NCI-H345 treated with DMSO at 0.1 percent for 48 hours (cell line): Measurements from ENCODE around the gene FXYD6.

ENCODE experiments used
- DNase-seq: peaks from one replicate; lab custom pipeline; 2025; ENCODE audit not compliant: unreplicated experiment; lab: John Stamatoyannopoulos, UW

Gene FXYD6

DNA sequence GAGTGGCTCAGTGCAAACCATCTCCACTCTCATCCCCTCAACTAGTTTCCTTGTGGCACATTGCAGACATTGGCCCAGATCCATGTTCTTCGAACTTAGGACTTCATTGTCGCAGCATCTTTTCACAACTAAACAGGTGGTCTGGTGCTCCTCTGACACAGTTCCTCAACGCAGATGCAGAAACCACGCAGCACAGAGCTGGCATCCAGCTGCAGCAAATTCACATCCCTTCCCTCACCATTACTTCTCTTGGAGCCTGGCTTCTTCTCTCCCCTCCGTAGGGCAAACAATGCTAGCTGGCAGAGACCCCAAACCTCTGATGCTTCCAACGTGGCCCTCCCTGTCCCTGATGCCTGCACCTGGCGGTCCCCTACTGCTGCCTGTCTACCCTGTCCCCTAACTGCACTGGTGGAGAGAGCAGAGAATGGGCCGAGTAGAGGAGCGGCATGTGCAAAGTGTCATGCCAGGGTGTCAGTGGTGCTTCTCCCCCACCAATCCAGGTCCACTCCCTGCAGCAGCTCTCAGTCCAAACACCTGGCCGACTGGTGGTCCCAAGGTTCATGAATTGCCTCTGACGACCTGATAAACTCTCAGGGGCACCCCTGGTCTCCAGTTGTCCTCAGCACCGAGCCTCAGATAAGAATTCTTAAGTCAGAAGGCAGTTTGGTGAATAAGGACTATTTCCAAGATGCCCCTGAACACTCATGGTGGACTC, 34.6 kb upstream of the FXYD6 start:
- no peak for DNase-seq

DNA sequence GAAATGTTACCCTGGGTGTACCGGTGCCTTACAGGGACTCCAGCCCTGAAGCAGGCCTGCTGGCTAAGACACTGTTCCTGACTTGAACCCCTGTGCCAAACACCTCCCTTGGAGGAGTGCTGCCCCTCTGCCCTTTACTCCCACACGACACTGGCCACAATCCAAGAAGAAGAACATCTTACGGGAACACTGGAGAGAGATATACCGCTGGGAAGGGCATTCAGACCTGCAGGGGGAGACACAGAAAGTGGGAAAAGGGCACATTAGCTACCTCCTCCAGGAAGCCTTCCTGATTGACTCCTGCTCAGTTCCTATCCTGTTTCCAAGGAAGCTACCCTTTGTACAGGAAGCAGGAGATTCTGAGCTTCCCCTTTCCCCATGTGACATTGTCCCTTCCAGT, 34.1 kb upstream of the FXYD6 start:
- DNase-seq, result no peak

DNA sequence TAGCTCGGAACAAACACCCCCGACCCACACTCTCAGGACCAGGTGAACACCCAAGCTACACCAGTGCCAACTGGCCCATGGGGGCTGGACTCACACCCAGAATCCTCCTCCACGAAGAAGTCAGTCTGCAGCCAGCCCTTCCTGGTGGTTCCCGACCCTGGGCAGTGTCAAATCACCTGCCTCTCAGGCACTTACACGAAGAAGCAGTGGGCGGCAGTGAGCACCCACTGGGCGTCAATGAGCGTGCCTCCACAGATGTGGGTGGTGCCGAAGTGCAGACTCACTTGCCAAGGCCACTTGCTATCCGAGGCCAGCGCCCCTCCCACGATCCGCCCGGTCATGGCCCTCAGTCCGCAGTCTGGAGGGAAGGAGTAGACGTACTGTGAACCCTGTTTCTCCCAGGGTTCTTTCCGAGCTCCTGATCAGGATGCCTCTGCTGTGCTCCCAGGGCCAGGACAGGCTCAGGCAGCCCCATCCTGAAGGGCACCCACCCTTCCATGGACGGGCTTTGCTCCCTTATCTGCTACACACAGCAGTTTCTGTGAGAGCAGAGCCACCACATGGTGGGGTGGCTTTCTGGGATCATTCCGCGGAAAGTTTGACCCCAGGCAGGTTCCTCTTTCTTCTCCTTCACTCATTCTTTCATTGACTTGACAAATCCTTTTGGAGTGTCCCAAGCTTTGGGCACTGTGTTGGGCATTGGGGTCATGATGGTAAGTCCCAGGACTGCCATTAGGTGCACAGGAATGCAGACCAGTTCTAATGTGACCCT, 33.3 kb upstream of the FXYD6 start:
- DNase-seq, result no peak

DNA sequence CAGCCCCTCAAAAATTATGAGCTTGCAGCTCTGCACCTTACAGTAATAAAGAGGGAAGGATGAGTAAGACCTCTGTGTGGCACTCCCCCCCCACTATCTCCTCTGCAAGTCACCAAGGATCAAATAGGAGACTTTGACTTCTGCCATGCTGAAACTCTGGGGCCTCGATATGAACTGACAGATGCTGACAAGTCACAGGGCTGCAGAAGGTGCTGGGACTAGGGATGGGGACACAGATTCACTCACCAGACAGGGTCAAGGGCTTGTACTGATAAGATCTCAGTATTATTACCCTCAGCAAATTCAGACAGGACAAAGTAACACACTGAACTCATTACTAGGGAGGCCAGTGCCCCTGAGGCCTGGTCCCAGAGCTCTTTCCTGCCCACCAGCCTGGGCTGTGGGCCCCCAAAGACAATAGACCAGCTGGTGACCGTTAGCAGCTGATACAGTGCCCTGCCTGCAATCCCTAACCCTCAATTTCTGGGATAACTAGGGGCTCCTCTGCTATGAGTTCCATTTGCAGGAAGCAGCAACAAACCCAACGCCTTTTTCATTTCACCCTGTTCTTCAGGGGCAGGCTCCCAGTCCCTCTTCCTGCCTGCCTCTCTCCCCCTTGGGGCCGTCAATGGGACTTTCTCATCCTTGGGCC, 32.6 kb upstream of the FXYD6 start:
- no peak for DNase-seq

DNA sequence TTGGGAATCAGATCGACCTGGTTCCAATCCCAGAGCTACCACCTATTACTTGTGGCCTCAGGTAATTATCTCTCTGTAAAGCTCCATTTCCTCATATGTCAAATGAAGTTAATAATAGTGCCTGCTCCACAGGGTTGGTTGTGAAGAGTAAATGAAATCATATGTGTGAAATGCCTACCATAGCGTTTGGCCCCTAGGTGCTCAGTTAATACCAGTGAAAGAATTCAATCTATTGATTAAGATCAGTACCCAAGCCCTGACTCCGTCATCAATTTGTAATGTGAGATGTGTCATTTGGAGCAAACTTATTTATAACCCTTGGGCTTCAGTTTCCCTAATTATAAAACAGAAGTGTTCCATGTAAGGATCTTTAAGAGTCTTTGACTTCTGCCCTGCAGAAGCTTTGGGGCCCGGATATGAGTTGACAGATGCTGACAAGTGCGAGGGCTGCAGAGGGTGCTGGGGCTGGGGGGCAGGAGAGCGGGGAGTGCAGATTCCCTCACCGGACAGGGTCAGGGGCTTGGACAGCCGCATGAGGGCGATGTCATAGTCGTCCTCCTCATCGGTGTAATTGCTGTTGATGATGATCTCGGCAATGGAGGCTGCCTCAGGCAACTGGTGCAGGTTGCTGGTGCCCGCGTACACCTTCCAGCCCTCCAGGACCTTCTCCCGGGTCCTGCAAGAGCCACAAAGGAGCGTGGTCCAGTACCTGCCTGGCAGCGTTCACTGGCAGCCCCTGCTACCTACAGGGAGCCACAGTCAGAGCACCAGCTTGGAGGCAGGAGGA, 31.8 kb upstream of the FXYD6 start:
- no peak for DNase-seq

DNA sequence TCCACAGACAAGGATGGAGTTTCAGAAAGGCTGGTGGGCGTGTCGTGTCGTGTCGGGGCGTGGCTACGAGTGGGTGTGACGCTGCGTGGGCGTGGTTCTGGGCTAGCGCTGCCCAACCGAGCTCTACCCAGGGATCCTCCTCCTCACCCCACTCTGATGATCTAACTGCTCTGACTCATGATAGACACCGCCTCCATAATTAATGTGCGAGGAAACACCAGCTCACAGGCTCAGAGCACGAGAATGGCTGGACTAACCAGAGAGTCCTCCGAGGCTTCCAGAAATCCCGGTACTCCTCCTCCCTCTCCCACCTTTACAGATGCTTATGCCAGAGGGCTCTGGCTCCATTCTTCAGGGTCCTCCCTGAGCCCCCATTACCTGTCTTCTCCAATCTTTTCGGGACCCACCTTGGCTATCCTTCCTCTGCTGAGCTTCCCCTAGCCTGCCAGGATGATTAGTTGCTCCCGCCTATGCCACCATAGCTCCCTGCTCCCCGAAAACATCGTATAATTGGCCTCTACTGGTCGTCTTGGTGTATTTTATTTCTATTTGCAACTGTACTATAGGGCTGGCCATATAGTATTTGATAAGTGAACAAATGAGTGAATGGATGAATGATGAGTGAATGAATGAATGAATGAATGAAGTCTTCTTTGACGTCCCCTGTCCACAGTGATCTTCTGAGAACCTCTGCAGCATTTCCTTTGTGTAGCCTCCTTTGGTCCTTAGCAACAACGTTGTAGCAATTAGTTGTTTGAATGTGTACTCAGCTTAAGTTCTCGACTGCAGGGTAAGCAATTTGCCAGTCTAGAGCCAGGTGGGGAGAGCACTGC, 31.0 kb upstream of the FXYD6 start:
- DNase-seq, result no peak

DNA sequence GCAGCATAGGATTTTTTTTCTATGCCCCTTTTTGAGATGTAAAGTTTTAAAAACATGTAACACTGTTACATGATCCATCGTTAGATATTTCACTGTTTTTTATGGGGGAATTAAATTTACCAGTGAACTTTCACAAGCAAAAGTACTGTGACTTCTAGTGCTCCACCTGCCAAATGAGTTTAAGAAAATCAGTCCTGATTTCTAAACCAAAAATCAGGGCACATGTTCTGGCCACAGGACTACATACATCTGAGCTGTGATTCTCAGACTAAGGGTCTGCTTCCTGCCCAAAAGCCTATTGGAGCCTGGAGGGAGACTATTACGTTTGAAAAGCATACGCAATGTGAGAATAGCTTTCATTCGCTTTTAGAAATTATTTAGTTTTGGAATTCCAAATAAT, 30.3 kb upstream of the FXYD6 start:
- DNase-seq, result no peak

DNA sequence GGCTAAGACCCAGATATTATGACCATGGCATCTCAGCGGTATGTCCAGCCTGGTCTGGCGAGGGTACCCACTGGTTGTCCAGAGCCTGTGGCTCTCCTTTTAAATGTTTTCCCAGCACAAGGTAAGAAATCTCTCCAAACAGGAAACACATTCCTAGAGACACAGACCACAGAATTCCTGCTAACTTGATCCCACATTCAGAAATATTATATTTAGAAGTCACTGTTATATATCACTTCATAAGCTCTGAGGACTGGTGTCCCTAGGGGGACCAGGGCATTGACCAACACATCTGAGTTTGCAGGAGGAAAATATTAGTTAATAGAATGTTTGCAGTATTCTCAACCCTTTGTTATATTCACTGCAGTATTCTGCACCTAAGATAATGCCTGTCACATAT, 29.7 kb upstream of the FXYD6 start:
- DNase-seq, result no peak

DNA sequence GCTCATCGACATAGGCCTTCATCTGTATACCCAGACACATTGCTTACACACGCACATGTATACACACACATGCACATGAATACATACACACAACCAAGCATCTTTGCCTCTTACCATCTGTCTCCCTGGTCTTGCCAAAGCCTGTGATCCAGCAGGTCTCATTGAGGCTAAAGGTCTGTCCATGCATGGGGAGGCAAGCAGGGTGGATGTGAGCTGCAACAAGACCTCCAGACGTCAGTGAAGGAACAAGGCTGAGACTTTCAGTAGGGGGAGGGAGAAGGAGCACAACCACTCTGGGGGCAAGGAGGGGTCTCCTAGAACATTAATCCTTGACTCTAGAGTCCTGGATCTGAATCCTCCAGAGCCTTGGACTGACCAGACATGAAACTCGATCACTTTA, 29.1 kb upstream of the FXYD6 start:
- DNase-seq, result no peak

DNA sequence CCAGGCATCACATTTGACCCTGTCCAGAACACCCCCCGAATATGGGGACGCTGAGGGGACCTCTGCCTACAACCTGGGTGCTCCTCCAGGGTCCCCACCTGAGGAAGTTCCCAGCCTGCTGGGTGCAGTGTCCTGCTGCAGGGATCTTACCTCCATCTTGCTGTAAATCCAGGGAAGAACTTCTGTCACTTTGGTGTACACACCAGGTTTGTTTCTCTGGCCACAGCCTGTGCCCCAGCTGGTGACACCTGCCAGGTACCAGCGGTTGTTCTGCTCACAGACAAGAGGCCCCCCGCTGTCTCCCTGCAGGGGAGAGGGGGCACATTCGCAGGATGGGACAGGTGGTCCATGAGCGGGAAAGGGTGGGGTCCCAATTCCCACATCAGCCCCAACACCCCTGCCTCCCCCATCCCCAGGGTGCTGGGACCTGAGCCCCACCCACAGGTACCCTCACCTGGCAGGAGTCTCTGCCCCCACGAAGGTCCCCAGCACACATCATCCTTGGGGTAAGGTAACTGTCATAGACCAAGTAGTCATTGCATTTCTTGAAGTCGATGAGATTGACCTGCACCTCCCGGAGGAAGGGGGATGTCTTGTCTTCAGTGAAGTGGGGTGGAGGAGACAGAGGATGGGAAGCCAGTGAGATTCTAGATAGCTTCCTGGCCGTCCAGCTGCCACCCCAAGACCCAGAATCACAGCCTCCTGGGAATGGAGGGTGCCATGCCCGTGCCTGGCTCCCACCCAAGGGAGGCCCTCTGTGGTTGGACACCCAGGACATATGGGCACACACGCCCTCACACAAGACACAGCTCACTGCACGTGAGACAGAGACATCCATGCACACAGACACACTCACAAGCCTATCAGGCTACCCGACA, 27.3 kb upstream of the FXYD6 start:
- DNase-seq, result peak; percentile 23

DNA sequence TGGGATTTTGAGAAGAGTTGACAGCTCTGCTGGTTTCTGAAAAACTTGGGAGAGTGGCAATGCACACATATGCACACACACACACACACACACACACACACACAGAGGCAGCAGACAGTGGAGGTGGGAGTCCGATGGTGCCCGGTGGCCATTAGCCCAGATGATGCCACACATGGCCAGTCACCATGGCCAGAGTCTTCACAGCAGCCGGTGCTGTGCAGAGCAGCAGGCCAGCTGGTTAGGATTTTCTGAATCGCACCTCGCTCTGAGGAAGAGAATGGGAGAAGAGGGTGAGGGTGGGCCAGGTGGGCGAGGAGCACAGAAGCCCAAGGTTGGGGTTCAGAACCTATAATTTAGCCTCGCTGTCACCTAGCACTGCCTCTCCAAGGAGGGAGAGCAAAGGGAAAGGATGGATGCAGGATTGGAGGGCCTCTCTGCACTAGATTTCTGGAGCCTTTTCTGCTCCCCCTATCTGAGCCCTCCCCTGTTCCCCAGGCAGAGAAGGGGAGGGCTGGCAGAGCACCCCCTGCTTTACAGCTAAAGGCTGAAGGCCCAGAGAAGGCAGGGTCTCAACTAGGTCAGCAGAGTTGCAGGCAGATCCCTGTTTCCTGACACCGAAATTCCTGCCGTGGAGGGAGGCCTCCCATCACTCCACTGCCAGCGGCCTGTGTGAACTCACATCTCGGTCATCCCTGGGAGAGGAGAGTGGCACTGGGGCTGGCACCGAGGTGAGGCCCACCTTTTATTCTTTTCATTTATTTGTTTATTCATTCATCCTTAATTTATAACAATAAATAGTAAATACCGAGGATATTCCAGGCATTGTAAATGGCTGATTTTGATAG, 25.8 kb upstream of the FXYD6 start:
- DNase-seq, result no peak

DNA sequence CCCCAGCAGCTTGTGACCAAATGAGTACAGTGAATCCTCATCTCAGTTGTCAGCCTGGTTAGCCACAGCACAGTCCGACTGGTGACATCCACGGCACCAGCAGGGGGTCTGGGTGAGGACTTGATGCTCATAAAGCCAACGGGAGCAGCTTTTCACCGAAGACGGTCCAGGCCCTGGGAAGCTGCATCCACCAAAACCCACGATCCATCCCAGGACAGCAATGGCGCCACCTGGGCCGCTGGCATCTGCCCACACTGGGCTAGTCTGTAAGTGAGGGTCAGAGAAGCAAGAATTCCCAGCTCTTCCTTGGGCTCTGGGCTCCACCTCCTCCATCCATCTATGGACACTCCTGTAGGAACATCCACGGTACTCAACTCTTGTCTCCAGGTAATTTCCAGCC, 25.1 kb upstream of the FXYD6 start:
- DNase-seq, result no peak

DNA sequence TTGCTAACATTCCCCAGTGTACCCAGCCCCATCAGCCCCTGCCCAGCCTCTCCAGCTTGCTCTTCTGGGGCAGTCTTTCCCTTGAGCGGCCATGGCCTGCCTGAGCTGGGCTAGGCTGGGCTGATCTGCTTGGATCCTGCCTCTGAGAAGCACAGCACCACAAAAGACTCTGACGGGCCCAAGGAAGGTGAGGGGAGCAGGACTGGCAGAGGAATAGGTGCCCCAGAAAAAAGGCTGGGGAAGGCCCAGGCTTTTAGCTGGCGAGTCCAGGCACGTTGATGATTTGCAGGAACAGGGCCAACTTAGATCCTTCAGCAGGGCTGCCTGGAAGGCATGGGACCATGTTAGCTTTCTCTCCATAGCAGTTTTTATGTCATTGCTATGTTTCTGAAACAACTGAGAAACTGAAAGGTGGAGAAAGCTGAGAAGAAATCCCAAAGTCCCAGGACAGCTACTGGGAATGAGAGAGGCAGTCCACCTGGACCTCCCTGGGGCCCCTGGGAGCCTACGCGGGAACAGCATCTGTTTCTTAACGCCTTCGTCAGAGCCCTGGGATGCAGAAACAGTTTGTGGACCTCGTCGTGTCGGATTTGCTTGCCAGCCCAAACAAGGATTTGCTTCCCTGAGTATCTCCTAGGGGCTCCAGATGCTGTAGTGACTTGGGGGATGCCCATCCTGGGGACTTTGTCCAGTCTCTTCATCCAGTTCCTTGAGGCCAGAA, 24.4 kb upstream of the FXYD6 start:
- DNase-seq, result no peak

DNA sequence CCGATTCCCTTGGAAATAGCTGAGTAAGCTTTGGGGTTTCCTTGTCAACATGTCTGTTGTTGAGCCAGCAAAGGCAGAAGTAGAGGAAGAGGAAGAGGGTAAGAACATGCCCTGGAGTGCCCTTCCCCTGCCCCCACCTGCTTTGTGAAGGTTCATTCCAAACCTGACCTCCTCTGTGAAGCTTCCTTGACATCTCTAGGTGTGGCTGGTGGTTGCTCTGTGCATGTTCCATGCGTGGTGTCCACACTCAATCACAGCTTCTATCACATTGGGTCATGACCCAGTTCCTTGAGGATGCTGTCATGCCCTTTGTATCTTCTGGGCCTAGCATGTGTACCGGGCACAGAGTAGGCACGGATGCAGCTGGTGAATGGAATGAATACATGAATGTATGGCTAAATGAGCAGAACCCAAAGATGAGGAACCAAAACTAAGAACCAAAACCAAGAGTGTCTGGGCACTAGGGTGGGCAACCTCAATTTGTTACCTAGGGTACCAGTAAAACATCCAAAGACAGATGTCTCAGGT, 23.7 kb upstream of the FXYD6 start:
- no peak for DNase-seq

DNA sequence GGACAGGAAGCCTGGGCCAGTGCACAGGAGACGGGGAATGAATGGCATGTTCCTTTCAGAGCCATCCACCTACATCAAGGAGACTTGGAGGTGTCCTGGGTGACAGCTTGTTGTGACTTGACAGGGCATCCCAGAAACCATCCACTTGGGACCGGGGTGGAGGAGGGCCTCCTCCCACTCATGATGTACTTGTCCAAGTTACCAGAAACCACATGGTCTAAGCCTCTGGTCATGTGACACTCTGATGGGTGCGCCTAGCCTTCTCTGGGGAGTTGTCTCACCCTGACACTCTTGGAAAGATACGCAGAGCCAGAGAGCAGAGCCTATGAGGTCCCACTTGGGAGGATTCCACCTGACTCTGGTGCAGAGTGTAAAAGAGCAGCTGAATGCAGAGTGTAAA, 21.6 kb upstream of the FXYD6 start:
- no peak for DNase-seq

DNA sequence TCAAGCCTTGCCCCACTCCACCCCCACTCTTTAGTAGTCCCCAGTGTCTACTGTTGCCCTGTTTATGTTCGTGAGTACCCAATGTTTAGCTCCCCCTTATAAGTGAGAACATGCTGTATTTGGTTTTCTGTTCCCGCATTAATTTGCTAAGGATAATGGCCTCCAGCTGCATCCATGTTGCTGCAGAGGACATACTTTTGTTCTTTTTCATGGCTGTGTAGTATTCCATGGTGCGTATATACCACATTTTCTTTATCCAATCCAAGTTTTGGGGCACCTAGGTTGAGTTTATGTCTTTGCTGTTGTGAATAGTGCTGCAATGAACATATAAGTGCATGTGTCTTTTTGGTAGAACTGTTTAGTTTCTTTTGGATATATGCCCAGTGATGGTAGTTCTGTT, 16.2 kb upstream of the FXYD6 start:
- no peak for DNase-seq

DNA sequence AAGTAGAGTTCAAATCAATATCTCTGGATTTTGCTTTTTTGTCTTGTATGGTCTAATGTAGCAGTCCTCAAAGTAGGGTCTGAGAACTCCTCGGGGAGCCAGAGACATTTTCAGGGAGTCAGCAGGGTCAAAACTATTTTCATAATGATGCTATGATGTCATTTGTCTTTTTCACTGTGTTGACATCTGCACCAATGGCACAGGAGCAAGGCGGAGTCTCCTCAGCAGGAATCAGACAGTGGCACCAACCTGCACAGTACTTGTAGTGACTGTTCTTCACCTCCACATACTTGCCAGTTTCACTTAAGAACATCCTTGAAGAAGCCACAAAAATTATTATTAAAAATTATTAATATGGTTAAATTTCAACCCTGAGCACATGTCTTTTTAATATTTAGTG, 14.9 kb upstream of the FXYD6 start:
- DNase-seq, result no peak

DNA sequence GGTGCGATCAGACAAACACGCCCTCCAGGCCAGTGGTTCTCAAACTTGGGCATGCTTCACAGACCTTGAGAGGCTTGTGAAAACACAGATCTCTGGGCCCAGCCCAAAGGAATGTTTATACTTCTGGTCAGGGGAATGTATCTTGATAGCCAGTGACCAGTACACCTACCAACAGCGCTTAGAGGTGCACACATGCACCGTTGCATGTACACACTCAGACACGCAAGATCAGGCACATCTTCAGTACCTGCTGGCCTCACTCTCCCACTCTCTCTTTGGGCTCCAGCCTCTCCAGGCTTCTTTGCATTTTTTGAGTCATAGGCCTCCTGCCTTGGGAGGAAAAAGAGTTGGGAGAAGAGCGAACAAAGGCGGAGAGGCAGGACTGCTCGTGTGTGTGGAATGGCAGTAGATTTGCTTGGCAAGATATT, 11.7 kb upstream of the FXYD6 start:
- no peak for DNase-seq
